GM23338 (cell line): ENCODE measurements around the gene VAV3.

ENCODE experiments used
- CREB1 ChIP-seq: fragments of 250-450 bp; sonication (Bioruptor Pico); IDR thresholded peaks from 2 replicates; pipeline ENCODE4 v1.5.0; 2020; ENCODE audit warnings: low read depth, mild to moderate bottlenecking, moderate library complexity
- CTCF ChIP-seq, 2 experiments: fragments of 200-600 bp in 1 of 2; sonication (generic) in 1 of 2; conservative IDR thresholded peaks; 2 replicates each; pipeline versions ENCODE4 v1.5.1 to v1.6.1; 2016 to 2017; ENCODE audit warnings: antibody characterized with exemption in 2 of 2, low read depth in 2 of 2, mild to moderate bottlenecking in 2 of 2, moderate library complexity in 1 of 2
- EZH2 ChIP-seq: fragments of 200-600 bp; sonication (generic); IDR thresholded peaks from one replicate; pipeline ENCODE4 v1.8.0; 2017; ENCODE audit warnings: antibody characterized with exemption, mild to moderate bottlenecking, low read depth; ENCODE audit not compliant: unreplicated experiment

GRCh38 chr1:107912656-107913055, 52.3 kb downstream of the VAV3 start:
- no peak for TF ChIP-seq CTCF (conservative IDR thresholded peaks at IDR 0.05; ENCODE audit: low read depth in 2 of 2)
- no peak for TF ChIP-seq EZH2
- TF ChIP-seq CREB1 = no peak
